IPS-18c (cell line): ENCODE data around the gene TADA3.
A peak's percentile ranks its signal among the peaks of the same experiment; 100 is the strongest.

Experiments
- H3K4me3 ChIP-seq: 2 replicates; pipeline ENCODE4 v1.7.0; 2013; ENCODE audit warnings: low read depth, mild to moderate bottlenecking, low read length, moderate library complexity; ENCODE audit not compliant: insufficient read depth
- H3K9me3 ChIP-seq: one replicate; pipeline ENCODE4 v1.6.1; 2013; ENCODE audit warnings: mild to moderate bottlenecking, low read length, moderate library complexity; ENCODE audit not compliant: control insufficient read depth, insufficient read depth

Gene TADA3, protein sequence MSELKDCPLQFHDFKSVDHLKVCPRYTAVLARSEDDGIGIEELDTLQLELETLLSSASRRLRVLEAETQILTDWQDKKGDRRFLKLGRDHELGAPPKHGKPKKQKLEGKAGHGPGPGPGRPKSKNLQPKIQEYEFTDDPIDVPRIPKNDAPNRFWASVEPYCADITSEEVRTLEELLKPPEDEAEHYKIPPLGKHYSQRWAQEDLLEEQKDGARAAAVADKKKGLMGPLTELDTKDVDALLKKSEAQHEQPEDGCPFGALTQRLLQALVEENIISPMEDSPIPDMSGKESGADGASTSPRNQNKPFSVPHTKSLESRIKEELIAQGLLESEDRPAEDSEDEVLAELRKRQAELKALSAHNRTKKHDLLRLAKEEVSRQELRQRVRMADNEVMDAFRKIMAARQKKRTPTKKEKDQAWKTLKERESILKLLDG

GRCh38 chr3:9792405-9793160 is at the start of gene TADA3, which contains the start of gene ARPC4:
TSS of gene TADA3 (minus strand) at chr3:9792473. CDS start at chr3:9791466, 1,007 bp downstream.
TSS of gene ARPC4 (plus strand) at chr3:9793082. CDS start at chr3:9793122, 40 bp downstream.
- H3K9me3 ChIP-seq = no peaks in the 10 kb centered on the region
- H3K4me3 ChIP-seq = peak within 1 kb of the TSS; percentile 77

- Histone ChIP-seq H3K4me3 (no peak overlapping the region), H3K9me3 (peaks cover 3% of the 10 kb centered on the region)
Measured at GRCh38 chr3:9841015-9841414, 48.7 kb upstream of the TADA3 start.

DNA sequence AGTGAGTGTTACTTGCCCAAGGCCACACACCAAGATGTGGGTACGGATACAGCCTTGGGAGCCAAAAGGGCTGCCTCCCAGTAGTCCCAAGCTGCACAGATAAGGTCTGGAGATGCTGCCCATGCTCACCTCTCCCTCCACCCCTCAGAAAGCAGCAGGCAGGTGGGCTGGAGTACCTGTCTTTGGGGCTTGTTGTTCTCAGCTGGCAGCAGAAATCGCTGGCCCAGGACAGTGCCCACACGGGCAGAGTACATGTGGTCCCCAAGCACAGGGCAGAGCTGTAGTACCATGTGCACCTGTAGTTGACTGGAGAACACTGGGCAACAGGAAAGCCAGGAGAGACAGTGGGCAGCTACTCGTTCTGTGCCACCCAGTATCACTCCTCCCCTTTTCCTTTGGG is 46.6 kb upstream of the TADA3 start:
- no peak overlapping the region for H3K4me3 ChIP-seq
- peaks cover 4% of the 10 kb centered on the region for H3K9me3 ChIP-seq

DNA sequence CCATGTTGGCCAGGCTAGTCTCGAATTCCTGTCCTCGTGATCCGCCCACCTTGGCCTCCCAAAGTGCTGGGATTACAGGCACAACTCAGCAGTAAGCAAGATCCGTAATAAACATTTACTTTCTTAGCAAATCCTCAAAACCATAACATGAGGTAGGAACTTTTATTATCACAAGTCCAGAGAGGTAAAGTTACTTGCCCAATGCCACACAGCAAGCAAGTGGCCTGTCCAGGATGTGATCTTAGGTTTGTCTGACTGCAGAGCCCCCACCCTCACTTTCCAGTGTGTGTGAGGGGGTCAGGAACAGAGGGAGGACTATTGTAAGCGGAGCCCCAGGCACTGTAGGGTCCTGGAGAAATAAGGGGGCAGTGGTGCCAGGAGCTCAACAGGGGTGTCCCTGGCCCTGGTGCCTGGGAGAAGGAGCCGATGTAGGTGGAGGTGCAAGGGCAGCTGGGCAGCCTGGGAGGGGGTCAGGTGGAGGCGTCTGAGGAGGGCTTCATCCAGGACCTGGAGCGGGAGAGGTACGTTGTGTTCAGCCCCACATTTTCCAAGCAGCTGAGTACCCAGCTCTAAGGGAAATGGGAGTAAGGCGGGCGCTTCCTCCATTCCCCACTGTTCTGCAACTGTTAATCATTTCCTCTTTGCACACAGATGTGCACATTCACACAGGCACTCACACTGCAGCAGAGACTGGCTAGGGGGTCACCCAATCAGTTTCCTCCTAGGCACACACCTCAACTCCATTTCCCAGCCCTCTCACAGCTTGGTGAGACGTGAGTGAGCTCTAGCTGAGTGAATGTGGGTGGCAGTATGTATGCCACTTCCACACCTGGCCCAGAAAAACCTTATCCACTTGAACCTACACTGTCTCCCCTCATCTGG is 45.7 kb upstream of the TADA3 start:
- Histone ChIP-seq H3K4me3 (no peak overlapping the region), H3K9me3 (peaks cover 4% of the 10 kb centered on the region)

GRCh38 chr3:9834520-9835380 is 42.5 kb upstream of the TADA3 start:
- Histone ChIP-seq H3K4me3 (no peak overlapping the region), H3K9me3 (peaks cover 4% of the 10 kb centered on the region)

GRCh38 chr3:9833078-9833477 is 40.8 kb upstream of the TADA3 start:
- Histone ChIP-seq H3K4me3 (no peak overlapping the region), H3K9me3 (peaks cover 2% of the 10 kb centered on the region)

GRCh38 chr3:9831253-9831652 is 39.0 kb upstream of the TADA3 start:
- Histone ChIP-seq H3K9me3 (peaks cover 2% of the 10 kb centered on the region), H3K4me3 (no peak overlapping the region)

DNA sequence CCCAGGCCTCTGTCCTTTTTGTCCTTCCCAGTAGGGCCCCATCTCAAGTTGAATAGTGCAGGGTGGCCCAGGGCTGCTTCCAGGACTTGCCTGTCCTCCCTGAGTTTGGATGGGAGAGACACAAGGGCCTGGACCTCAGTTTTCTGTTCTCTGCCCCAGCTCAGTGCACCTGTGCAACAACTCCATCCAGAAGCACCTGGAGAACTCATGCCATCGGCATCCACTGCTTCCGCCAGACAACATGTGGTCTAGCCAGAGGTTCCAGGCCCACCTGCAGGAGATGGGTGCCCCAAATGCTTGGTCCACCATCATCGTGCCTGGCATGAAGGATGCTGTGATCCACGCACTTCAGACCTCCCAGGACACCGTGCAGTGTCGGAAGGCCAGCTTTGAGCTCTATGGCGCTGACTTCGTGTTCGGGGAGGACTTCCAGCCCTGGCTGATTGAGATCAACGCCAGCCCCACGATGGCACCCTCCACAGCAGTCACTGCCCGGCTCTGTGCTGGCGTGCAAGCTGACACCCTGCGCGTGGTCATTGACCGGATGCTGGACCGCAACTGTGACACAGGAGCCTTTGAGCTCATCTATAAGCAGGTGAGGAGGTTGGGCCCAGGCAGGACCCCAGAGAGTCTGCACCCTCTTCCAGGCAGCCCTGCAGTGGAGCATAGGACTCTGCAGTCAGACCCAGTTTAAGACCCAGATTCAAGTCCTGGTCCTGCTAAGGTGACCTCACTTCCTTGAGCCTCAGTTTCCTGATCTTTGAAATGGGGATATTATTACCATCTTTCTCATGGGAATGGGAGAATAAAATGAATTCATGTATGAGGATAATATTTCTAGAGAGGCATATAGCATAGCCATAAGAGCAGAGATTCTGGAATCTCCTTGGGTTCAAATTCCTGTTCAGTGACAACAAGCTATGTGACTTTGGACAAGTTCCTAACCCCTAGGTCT is 36.8 kb upstream of the TADA3 start:
- Histone ChIP-seq H3K4me3 (no peak overlapping the region), H3K9me3 (no peaks in the 10 kb centered on the region)

GRCh38 chr3:9826815-9827573 is 34.7 kb upstream of the TADA3 start:
- Histone ChIP-seq H3K9me3 (no peaks in the 10 kb centered on the region), H3K4me3 (no peak overlapping the region)

DNA sequence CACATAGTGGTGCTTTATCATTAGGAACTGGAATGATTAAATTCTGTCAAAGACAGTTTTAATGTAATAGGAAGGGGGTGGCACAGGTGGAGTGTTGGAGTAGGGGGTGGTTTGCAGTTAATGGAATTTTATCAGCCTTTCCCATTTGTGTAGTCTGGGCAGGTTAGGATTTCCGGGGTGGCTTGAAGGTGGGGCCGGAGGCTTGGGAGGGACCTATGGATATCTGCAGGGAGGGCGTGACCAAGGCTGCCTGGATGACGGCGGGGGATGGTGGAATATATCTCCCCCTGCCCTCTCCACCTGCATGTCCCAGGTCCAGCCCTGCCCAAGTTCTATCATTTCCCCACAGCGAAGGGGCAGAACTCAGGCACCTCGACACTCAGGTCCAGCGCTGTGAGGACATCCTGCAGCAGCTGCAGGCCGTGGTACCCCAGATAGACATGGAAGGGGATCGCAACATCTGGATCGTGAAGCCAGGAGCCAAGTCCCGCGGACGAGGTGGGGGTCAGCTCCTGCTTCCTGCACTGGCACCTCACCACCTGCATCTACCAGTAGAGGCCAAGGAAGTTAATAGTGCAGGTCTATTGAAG is 33.3 kb upstream of the TADA3 start:
- H3K9me3 ChIP-seq = no peaks in the 10 kb centered on the region
- no peak overlapping the region for H3K4me3 ChIP-seq

GRCh38 chr3:9820946-9821345 is 28.7 kb upstream of the TADA3 start:
- no peaks in the 10 kb centered on the region for H3K9me3 ChIP-seq
- H3K4me3 ChIP-seq = no peak overlapping the region

DNA sequence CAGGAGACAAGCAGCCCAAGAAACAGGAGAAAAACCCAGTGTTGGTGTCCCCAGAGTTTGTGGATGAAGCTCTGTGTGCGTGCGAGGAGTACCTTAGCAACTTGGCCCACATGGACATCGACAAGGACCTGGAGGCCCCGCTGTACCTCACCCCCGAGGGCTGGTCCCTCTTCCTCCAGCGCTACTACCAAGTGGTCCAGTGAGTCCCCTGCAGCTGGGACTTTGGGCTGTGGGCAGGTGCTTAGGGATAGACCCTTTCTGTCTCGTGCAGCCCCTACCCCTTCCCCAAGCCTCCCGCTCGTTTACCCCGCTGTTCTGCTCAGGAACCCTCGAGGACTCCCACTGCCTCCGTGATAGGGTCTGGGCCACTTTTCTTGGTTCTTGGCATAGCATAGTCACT is 28.3 kb upstream of the TADA3 start:
- no peak overlapping the region for H3K4me3 ChIP-seq
- H3K9me3 ChIP-seq = no peaks in the 10 kb centered on the region

DNA sequence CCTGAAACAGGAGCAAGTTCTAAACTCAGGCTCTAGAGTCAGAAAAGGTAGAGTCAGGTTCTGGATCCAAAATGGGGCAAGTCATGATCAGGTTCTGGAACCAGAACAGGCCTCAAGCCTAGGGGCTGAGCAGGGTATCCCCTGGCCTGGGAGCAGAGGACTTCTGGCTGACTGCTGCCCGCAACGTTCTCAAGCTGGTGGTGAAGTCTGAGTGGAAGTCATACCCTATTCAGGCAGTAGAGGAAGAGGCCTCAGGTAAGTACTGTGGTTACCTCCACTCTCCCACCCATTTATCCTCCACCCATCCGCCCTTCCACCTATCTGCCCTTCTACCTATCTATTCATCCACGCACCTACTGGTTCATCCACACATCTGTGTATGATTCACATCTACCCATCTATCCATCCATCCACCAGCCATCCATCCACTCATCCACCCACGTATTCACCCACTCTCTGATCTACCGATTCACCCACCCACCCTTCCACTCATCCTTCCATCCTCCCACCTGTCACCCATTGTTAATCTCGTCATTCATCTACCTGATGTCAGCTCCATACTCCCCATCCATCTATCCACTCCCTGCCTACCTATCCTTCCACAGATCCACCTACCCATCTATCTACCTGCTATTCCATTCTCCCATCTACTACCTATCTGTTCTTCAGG is 26.5 kb upstream of the TADA3 start:
- Histone ChIP-seq H3K9me3 (no peaks in the 10 kb centered on the region), H3K4me3 (no peak overlapping the region)

GRCh38 chr3:9817436-9817835 is 25.2 kb upstream of the TADA3 start:
- H3K4me3 ChIP-seq = no peak overlapping the region
- no peaks in the 10 kb centered on the region for H3K9me3 ChIP-seq
